HEK293 (cell line): ENCODE results near the gene LSM2.

Experiments used
- HOXA7 ChIP-seq: sonication (generic); formaldehyde crosslinking; IDR thresholded peaks from 2 replicates; pipeline ENCODE4 v1.8.1; 2022; ENCODE audit warnings: missing genetic modification reagents, borderline replicate concordance
- IKZF3 ChIP-seq: fragments of 450-650 bp; IDR thresholded peaks from 2 replicates; pipeline ENCODE4 v1.5.0; 2018; ENCODE audit warnings: missing biosample characterization, mild to moderate bottlenecking, missing genetic modification characterization, moderate library complexity
- OVOL3 ChIP-seq: fragments of 450-650 bp; formaldehyde crosslinking; IDR thresholded peaks from 2 replicates; pipeline ENCODE4 v1.5.1; 2016; ENCODE audit warnings: missing biosample characterization, missing genetic modification characterization
- SP3 ChIP-seq: fragments of 450-650 bp; formaldehyde crosslinking; IDR thresholded peaks from 2 replicates; pipeline ENCODE4 v1.5.1; 2016; ENCODE audit warnings: missing biosample characterization, missing genetic modification characterization
- ZNF138 ChIP-seq: fragments of 450-650 bp; formaldehyde crosslinking; IDR thresholded peaks from 2 replicates; pipeline ENCODE4 v1.5.1; 2016; ENCODE audit warnings: missing biosample characterization, missing genetic modification characterization, borderline replicate concordance
- ZNF175 ChIP-seq: fragments of 450-650 bp; formaldehyde crosslinking; IDR thresholded peaks from 2 replicates; pipeline ENCODE4 v1.5.1; 2016; ENCODE audit warnings: missing biosample characterization, missing genetic modification characterization
- ZNF184 ChIP-seq: fragments of 450-650 bp; IDR thresholded peaks from 2 replicates; pipeline ENCODE4 v1.5.1; 2018; ENCODE audit warnings: missing biosample characterization, mild to moderate bottlenecking, missing genetic modification characterization
- ZNF311 ChIP-seq: fragments of 450-650 bp; formaldehyde crosslinking; IDR thresholded peaks from 2 replicates; pipeline ENCODE4 v1.5.1; 2017; ENCODE audit warnings: missing biosample characterization, missing genetic modification characterization, borderline replicate concordance
- ZNF335 ChIP-seq: fragments of 450-650 bp; formaldehyde crosslinking; conservative IDR thresholded peaks from 2 replicates; pipeline ENCODE4 v1.5.1; 2016; ENCODE audit warnings: missing biosample characterization, missing genetic modification characterization
- ZNF416 ChIP-seq: fragments of 450-650 bp; formaldehyde crosslinking; IDR thresholded peaks from 2 replicates; pipeline ENCODE4 v1.5.1; 2016; ENCODE audit warnings: missing biosample characterization, missing genetic modification characterization
- ZNF555 ChIP-seq: fragments of 450-650 bp; formaldehyde crosslinking; conservative IDR thresholded peaks from 2 replicates; pipeline ENCODE4 v1.5.1; 2017; ENCODE audit warnings: missing biosample characterization, mild to moderate bottlenecking, missing genetic modification characterization, inconsistent platforms
- ZNF571 ChIP-seq: fragments of 450-650 bp; formaldehyde crosslinking; IDR thresholded peaks from 2 replicates; pipeline ENCODE4 v1.5.0; 2017; ENCODE audit warnings: missing biosample characterization, missing genetic modification characterization
- ZNF610 ChIP-seq: fragments of 450-650 bp; formaldehyde crosslinking; IDR thresholded peaks from 2 replicates; pipeline ENCODE4 v1.5.1; 2016; ENCODE audit warnings: missing biosample characterization, missing genetic modification characterization, borderline replicate concordance
- ZNF701 ChIP-seq: fragments of 450-650 bp; formaldehyde crosslinking; IDR thresholded peaks from 2 replicates; pipeline ENCODE4 v1.5.1; 2016; ENCODE audit warnings: missing biosample characterization, missing genetic modification characterization
- TF ChIP-seq, protein P1 (sequence below): fragments of 450-650 bp; formaldehyde crosslinking; IDR thresholded peaks from 2 replicates; pipeline ENCODE4 v1.5.1; 2016; ENCODE audit warnings: missing biosample characterization, missing genetic modification characterization
- TF ChIP-seq, protein P2 (sequence below): fragments of 450-650 bp; formaldehyde crosslinking; IDR thresholded peaks from 2 replicates; pipeline ENCODE4 v1.5.1; 2016; ENCODE audit warnings: missing biosample characterization, missing genetic modification characterization
- TF ChIP-seq, protein P3 (sequence below): fragments of 450-650 bp; formaldehyde crosslinking; IDR thresholded peaks from 2 replicates; pipeline ENCODE4 v1.5.1; 2016; ENCODE audit warnings: missing biosample characterization, missing genetic modification characterization
- TF ChIP-seq, protein P4 (sequence below): fragments of 450-650 bp; formaldehyde crosslinking; conservative IDR thresholded peaks from 2 replicates; pipeline ENCODE4 v1.5.1; 2016; ENCODE audit warnings: low read depth, missing biosample characterization, missing genetic modification characterization
- TF ChIP-seq, protein P5 (sequence below): fragments of 450-650 bp; formaldehyde crosslinking; IDR thresholded peaks from 2 replicates; pipeline ENCODE4 v1.5.1; 2016; ENCODE audit warnings: missing biosample characterization, missing genetic modification characterization
- TF ChIP-seq, protein P6 (sequence below): fragments of 450-650 bp; formaldehyde crosslinking; IDR thresholded peaks from 2 replicates; pipeline ENCODE4 v1.5.0; 2017; ENCODE audit warnings: missing biosample characterization, missing genetic modification characterization, borderline replicate concordance

LSM2 gene

DNA sequence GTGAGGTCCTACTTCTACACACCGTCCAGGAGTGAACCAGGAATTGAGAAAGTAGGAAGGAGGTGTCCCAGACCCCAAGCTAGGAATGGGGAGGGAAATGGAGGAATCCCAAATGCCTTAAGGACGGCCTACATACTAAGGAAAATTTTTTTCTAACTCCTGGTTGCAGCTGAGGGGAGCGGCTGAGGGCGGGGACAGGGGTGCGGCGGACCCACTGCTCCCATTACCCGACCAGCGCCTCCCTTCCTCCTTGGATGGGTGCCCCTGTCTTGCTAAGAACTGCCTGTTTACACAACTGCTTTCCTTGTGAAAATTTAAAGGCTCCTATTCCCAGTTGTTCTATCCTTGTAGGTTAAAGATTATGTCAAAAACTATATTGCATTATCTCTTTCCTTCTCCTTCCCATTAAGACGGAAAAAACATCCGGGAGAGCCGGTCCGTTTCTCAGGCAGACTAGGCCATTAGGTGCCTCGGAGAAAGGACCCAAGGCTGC lies 20.1 kb upstream of the LSM2 start (continued):
- TF ChIP-seq ZNF184 (tag by site-specific recombination): peak; percentile 56; the same call in 1 of the 2 replicates
- TF ChIP-seq HOXA7 (CRISPR knock-in tag): no peak
- no peak for TF ChIP-seq ZNF555 (tag by site-specific recombination)
- peak; percentile 66 for TF ChIP-seq SP3 (tag by site-specific recombination)
- TF ChIP-seq, protein P1, sequence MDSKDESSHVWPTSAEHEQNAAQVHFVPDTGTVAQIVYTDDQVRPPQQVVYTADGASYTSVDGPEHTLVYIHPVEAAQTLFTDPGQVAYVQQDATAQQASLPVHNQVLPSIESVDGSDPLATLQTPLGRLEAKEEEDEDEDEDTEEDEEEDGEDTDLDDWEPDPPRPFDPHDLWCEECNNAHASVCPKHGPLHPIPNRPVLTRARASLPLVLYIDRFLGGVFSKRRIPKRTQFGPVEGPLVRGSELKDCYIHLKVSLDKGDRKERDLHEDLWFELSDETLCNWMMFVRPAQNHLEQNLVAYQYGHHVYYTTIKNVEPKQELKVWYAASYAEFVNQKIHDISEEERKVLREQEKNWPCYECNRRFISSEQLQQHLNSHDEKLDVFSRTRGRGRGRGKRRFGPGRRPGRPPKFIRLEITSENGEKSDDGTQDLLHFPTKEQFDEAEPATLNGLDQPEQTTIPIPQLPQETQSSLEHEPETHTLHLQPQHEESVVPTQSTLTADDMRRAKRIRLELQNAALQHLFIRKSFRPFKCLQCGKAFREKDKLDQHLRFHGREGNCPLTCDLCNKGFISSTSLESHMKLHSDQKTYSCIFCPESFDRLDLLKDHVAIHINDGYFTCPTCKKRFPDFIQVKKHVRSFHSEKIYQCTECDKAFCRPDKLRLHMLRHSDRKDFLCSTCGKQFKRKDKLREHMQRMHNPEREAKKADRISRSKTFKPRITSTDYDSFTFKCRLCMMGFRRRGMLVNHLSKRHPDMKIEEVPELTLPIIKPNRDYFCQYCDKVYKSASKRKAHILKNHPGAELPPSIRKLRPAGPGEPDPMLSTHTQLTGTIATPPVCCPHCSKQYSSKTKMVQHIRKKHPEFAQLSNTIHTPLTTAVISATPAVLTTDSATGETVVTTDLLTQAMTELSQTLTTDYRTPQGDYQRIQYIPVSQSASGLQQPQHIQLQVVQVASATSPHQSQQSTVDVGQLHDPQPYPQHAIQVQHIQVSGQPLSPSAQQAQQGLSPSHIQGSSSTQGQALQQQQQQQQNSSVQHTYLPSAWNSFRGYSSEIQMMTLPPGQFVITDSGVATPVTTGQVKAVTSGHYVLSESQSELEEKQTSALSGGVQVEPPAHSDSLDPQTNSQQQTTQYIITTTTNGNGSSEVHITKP (tag by site-specific recombination): peak; percentile 94
- TF ChIP-seq ZNF571: no peak
- no peak for TF ChIP-seq ZNF311 (tag by site-specific recombination)
- TF ChIP-seq IKZF3 (tag by site-specific recombination): peak; percentile 67
- TF ChIP-seq, protein P2, sequence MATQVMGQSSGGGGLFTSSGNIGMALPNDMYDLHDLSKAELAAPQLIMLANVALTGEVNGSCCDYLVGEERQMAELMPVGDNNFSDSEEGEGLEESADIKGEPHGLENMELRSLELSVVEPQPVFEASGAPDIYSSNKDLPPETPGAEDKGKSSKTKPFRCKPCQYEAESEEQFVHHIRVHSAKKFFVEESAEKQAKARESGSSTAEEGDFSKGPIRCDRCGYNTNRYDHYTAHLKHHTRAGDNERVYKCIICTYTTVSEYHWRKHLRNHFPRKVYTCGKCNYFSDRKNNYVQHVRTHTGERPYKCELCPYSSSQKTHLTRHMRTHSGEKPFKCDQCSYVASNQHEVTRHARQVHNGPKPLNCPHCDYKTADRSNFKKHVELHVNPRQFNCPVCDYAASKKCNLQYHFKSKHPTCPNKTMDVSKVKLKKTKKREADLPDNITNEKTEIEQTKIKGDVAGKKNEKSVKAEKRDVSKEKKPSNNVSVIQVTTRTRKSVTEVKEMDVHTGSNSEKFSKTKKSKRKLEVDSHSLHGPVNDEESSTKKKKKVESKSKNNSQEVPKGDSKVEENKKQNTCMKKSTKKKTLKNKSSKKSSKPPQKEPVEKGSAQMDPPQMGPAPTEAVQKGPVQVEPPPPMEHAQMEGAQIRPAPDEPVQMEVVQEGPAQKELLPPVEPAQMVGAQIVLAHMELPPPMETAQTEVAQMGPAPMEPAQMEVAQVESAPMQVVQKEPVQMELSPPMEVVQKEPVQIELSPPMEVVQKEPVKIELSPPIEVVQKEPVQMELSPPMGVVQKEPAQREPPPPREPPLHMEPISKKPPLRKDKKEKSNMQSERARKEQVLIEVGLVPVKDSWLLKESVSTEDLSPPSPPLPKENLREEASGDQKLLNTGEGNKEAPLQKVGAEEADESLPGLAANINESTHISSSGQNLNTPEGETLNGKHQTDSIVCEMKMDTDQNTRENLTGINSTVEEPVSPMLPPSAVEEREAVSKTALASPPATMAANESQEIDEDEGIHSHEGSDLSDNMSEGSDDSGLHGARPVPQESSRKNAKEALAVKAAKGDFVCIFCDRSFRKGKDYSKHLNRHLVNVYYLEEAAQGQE: 0 out of 2 replicates have a peak, but pooled peaks have one; percentile 28
- no peak for TF ChIP-seq ZNF701 (tag by site-specific recombination)
- TF ChIP-seq, protein P3, sequence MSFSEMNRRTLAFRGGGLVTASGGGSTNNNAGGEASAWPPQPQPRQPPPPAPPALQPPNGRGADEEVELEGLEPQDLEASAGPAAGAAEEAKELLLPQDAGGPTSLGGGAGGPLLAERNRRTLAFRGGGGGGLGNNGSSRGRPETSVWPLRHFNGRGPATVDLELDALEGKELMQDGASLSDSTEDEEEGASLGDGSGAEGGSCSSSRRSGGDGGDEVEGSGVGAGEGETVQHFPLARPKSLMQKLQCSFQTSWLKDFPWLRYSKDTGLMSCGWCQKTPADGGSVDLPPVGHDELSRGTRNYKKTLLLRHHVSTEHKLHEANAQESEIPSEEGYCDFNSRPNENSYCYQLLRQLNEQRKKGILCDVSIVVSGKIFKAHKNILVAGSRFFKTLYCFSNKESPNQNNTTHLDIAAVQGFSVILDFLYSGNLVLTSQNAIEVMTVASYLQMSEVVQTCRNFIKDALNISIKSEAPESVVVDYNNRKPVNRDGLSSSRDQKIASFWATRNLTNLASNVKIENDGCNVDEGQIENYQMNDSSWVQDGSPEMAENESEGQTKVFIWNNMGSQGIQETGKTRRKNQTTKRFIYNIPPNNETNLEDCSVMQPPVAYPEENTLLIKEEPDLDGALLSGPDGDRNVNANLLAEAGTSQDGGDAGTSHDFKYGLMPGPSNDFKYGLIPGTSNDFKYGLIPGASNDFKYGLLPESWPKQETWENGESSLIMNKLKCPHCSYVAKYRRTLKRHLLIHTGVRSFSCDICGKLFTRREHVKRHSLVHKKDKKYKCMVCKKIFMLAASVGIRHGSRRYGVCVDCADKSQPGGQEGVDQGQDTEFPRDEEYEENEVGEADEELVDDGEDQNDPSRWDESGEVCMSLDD (tag by site-specific recombination): peak; percentile 48; the same call in 1 of the 2 replicates
- TF ChIP-seq ZNF416 (tag by site-specific recombination): no peak
- TF ChIP-seq, protein P4, sequence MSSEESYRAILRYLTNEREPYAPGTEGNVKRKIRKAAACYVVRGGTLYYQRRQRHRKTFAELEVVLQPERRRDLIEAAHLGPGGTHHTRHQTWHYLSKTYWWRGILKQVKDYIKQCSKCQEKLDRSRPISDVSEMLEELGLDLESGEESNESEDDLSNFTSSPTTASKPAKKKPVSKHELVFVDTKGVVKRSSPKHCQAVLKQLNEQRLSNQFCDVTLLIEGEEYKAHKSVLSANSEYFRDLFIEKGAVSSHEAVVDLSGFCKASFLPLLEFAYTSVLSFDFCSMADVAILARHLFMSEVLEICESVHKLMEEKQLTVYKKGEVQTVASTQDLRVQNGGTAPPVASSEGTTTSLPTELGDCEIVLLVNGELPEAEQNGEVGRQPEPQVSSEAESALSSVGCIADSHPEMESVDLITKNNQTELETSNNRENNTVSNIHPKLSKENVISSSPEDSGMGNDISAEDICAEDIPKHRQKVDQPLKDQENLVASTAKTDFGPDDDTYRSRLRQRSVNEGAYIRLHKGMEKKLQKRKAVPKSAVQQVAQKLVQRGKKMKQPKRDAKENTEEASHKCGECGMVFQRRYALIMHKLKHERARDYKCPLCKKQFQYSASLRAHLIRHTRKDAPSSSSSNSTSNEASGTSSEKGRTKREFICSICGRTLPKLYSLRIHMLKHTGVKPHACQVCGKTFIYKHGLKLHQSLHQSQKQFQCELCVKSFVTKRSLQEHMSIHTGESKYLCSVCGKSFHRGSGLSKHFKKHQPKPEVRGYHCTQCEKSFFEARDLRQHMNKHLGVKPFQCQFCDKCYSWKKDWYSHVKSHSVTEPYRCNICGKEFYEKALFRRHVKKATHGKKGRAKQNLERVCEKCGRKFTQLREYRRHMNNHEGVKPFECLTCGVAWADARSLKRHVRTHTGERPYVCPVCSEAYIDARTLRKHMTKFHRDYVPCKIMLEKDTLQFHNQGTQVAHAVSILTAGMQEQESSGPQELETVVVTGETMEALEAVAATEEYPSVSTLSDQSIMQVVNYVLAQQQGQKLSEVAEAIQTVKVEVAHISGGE (tag by site-specific recombination): peak; percentile 76
- TF ChIP-seq ZNF138 (tag by site-specific recombination): no peak
- TF ChIP-seq ZNF610 (tag by site-specific recombination): peak; percentile 97
- TF ChIP-seq, protein P5, sequence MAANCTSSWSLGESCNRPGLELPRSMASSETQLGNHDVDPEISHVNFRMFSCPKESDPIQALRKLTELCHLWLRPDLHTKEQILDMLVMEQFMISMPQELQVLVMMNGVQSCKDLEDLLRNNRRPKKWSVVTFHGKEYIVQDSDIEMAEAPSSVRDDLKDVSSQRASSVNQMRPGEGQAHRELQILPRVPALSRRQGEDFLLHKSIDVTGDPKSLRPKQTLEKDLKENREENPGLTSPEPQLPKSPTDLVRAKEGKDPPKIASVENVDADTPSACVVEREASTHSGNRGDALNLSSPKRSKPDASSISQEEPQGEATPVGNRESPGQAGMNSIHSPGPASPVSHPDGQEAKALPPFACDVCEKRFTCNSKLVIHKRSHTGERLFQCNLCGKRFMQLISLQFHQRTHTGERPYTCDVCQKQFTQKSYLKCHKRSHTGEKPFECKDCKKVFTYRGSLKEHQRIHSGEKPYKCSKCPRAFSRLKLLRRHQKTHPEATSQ: no peak
- TF ChIP-seq OVOL3 (tag by site-specific recombination): no peak
- TF ChIP-seq ZNF335 (tag by site-specific recombination): peak; percentile 100
- no peak for TF ChIP-seq ZNF175 (tag by site-specific recombination)
- TF ChIP-seq, protein P6, sequence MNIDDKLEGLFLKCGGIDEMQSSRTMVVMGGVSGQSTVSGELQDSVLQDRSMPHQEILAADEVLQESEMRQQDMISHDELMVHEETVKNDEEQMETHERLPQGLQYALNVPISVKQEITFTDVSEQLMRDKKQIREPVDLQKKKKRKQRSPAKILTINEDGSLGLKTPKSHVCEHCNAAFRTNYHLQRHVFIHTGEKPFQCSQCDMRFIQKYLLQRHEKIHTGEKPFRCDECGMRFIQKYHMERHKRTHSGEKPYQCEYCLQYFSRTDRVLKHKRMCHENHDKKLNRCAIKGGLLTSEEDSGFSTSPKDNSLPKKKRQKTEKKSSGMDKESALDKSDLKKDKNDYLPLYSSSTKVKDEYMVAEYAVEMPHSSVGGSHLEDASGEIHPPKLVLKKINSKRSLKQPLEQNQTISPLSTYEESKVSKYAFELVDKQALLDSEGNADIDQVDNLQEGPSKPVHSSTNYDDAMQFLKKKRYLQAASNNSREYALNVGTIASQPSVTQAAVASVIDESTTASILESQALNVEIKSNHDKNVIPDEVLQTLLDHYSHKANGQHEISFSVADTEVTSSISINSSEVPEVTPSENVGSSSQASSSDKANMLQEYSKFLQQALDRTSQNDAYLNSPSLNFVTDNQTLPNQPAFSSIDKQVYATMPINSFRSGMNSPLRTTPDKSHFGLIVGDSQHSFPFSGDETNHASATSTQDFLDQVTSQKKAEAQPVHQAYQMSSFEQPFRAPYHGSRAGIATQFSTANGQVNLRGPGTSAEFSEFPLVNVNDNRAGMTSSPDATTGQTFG (tag by site-specific recombination): no peak
